NCI-H2171 treated with DMSO at 0.1 percent for 48 hours (cell line): ENCODE results near the gene CREB5.

ENCODE experiments used
- DNase-seq: peaks from one replicate; lab custom pipeline; 2025; lab: John Stamatoyannopoulos, UW

CREB5 gene

GRCh38 chr7:28643584-28644340 lies 231.4 kb downstream of the CREB5 start:
- DNase-seq, result no peak

GRCh38 chr7:28645866-28646265 lies 233.5 kb downstream of the CREB5 start:
- no peak for DNase-seq

GRCh38 chr7:28646376-28647075 lies 234.2 kb downstream of the CREB5 start:
- no peak for DNase-seq

DNA sequence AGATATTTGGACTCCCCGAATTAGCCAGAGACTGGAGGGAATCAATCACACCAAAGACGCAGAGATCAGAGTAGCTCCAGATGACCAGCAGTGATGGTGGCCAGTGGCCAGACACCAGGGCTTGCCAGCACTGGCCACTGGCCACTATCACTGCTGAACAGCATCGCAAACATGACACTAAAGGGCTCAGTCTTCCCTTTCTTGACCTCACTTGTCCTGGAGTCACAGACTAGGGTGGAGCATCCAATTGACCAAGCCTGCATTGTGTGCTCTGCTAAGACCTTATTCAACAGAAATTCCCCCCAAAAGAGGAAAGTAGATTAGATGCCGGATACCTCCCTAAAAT lies 234.7 kb downstream of the CREB5 start:
- DNase-seq, result no peak

GRCh38 chr7:28649189-28649588 lies 236.9 kb downstream of the CREB5 start:
- peak; percentile 45 for DNase-seq

DNA sequence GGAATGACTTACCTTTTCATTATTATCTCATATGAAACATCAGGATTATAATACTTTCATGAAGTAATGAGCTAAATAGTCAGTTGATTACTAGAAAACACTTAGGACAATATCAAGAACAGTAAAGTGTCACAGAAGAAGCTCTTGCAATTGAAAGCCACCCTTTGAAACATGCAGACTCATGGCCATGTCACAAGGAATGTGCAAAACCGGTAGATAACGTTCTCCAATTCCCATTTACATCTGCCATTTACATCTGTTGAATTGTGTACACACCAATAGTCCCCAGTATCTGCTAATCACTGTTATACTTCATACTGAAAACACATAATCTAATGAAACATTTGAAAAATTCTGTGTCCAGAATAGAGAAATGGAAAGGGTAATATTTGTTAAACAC lies 237.5 kb downstream of the CREB5 start:
- DNase-seq, result peak; percentile 45

GRCh38 chr7:28654110-28654509 lies 241.8 kb downstream of the CREB5 start:
- peak; percentile 81 for DNase-seq

- no peak for DNase-seq
Observed at GRCh38 chr7:28656529-28656928, 244.2 kb downstream of the CREB5 start.

DNA sequence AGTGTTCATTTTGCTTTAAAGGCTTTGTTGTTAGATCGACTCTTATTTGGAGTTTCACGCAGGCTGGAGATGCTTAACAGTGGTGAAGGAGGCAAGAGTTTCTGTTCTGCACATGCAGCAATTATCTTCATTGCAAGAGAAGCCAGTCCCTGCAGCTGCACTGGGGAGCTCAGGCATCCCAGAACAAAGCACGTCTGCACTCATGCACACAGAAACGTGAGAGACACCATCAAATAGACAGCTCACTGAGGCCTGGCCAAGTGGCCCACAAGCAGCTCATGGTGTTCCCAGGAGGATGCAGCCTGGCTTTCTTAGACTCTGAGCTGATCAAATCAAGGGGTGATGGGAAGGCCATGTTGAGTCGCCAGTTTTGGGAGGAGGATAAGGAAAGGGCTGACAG lies 246.1 kb downstream of the CREB5 start:
- DNase-seq, result peak; percentile 20

GRCh38 chr7:28660132-28660531 lies 247.8 kb downstream of the CREB5 start:
- no peak for DNase-seq

- no peak for DNase-seq
Observed at GRCh38 chr7:28661826-28662595, 249.7 kb downstream of the CREB5 start.

GRCh38 chr7:28666154-28666553 lies 253.8 kb downstream of the CREB5 start:
- DNase-seq, result no peak

GRCh38 chr7:28668085-28668484 lies 255.8 kb downstream of the CREB5 start:
- no peak for DNase-seq

DNA sequence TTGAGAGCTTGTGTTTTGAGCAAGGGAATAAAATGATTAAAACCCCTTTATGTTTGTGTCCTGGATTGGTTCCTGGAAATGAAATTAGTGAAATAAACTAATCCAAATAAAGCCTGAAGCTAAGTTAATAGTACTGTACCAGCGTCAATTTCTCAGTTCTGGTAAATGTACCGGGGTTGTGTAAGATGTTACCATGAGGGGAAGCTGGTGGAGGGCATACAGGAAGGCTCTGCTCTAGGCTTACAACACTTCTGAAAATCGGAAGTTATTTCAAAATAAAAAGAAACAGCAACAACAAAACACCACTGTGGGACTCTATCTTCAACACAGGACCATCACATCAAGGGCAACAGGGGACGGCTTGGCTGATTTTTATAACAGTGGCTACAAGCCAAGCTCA lies 257.0 kb downstream of the CREB5 start:
- no peak for DNase-seq

- no peak for DNase-seq
Observed at GRCh38 chr7:28671526-28671925, 259.2 kb downstream of the CREB5 start.

- no peak for DNase-seq
Observed at GRCh38 chr7:28672397-28672797, 260.1 kb downstream of the CREB5 start.

DNA sequence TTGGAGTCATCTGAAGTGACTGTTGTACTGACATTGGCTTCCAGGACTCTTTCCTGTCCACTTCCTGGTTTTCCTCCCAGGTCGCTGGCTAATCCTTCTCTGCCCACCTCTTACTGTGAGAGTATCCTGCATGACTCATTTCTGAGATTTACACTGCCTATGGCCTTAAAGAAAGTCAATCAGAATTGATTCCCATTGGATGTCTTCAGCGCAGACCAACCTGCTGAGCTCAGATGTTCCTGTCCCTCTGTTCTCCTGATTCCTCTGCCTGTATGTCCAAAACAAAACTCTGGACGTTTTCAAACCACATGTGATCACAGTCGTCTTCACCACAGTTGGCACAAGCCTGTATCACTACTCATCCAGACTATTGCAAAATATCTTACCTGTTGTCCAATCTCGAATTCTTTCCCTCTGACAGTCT lies 262.1 kb downstream of the CREB5 start:
- DNase-seq, result no peak

- DNase-seq, result no peak
Observed at GRCh38 chr7:28675429-28675828, 263.1 kb downstream of the CREB5 start.

DNA sequence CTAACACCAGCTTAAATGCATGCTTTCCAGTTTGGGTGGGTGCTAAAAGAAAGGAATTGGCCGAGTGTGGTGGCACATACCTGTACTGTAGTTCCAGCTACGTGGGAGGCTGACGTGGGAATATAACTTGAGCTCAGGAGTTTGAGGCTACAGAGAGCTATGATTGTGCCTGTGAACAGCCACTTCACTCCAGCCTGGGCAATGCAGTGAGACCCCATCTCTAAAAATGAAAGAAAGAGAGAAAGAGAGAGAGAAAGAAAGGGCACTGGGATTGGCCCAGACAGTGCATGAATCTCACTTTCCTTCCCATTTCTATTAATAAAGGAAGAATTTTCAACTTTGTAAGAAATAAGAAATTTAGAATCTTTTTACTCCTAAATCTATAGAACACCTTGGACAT lies 265.4 kb downstream of the CREB5 start:
- DNase-seq, result no peak

- DNase-seq, result no peak
Observed at GRCh38 chr7:28678431-28678965, 266.2 kb downstream of the CREB5 start.

- DNase-seq, result no peak
Observed at GRCh38 chr7:28681693-28682310, 269.5 kb downstream of the CREB5 start.

DNA sequence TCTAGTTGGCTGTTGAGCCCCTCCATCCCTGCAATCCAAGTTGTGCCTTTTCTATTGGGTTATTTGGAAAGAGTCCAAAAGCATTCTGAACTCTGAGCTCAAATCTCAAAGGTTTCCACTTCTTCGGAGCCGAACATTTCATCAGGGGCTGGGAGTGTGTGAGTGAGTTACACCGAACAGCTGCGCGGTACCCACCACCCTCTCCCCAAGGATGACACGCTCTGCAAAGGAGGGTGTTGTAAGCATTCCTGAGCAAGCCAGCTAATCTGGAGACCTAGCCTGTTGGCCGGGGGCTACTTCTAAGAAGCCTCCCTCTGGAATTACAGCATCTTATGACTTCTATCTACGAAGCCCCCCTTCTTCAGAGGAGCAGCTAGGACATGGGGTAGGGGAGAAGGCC lies 270.5 kb downstream of the CREB5 start:
- DNase-seq, result no peak
